ENCODE results near the gene ANXA6. TPM values are rescaled to one million over a fixed set of nuclear protein-coding genes. Genes with fewer than 3 reads are reported as not detected.
A peak's percentile ranks its signal among the peaks of the same experiment; 100 is the strongest.

ANXA6 gene
- total RNA-seq, 1 donor: 353 TPM

- Histone ChIP-seq H3K4me3 (ENCODE audit: insufficient read depth, low read length) (peak overlapping the region; percentile 10), H3K9me3 (ENCODE audit: low read depth, low read length) (no peaks in the 10 kb centered on the region), H3K4me1 (ENCODE audit: insufficient read depth, low read length) (peaks cover 43% of the 10 kb centered on the region), H3K36me3 (ENCODE audit: insufficient read depth, low read length) (no peaks in the 10 kb centered on the region), H3K79me2 (ENCODE audit: insufficient read depth, low read length) (no peaks in the 10 kb centered on the region), H3K4me2 (ENCODE audit: insufficient read depth, low read length) (peak overlapping the region; percentile 79), H3K27me3 (ENCODE audit: insufficient read depth, low read length) (no peaks in the 10 kb centered on the region), H2AFZ (ENCODE audit: low read length) (no peak overlapping the region), H3K27ac (ENCODE audit: low read depth, low read length) (peak overlapping the region; percentile 87), H4K20me1 (ENCODE audit: insufficient read depth, low read length) (no peaks in the 10 kb centered on the region)
- DNase-seq (ENCODE audit: insufficient read length, low spot score, missing footprints): no peak
- TF ChIP-seq CTCF (IDR thresholded peaks at IDR 0.05; ENCODE audit: extremely low read depth, low read depth, low read length): no peak
Measured at GRCh38 chr5:151094030-151094851, 63.3 kb downstream of the ANXA6 start.

DNA sequence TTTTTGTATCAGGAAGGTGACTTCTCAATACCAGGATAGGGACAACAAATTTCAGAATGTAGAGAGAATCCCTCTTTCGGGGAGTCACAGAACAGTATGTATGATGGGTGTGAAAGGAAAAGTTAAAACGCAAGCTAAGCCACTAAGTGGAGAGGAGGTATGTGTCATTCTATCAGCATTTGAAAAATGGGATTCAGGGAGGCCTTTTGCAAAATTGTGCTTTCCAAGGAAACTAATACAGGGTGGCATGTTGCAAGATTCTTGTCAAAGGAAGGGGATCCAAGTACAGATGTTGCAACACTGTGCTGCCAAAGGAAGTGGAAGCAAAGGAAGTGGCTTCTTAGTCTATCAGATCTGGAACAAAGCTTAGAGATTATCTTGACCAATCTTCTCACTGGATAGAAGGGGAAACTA lies 64.1 kb downstream of the ANXA6 start:
- no peak for TF ChIP-seq CTCF (IDR thresholded peaks at IDR 0.05; ENCODE audit: extremely low read depth, low read depth, low read length)
- peak overlapping the region; percentile 87 for H3K27ac ChIP-seq (ENCODE audit: low read depth, low read length)
- no peaks in the 10 kb centered on the region for H3K36me3 ChIP-seq (ENCODE audit: insufficient read depth, low read length)
- peak overlapping the region; percentile 79 for H3K4me2 ChIP-seq (ENCODE audit: insufficient read depth, low read length)
- no peaks in the 10 kb centered on the region for H3K9me3 ChIP-seq (ENCODE audit: low read depth, low read length)
- peak; percentile 83 for DNase-seq (ENCODE audit: insufficient read length, low spot score, missing footprints)
- H3K79me2 ChIP-seq (ENCODE audit: insufficient read depth, low read length): no peaks in the 10 kb centered on the region
- no peaks in the 10 kb centered on the region for H4K20me1 ChIP-seq (ENCODE audit: insufficient read depth, low read length)
- H2AFZ ChIP-seq (ENCODE audit: low read length): no peak overlapping the region
- peak overlapping the region; percentile 50 for H3K4me3 ChIP-seq (ENCODE audit: insufficient read depth, low read length)
- H3K27me3 ChIP-seq (ENCODE audit: insufficient read depth, low read length): no peaks in the 10 kb centered on the region
- H3K4me1 ChIP-seq (ENCODE audit: insufficient read depth, low read length): peaks cover 43% of the 10 kb centered on the region

GRCh38 chr5:151092762-151093161 lies 64.8 kb downstream of the ANXA6 start:
- DNase-seq (ENCODE audit: insufficient read length, low spot score, missing footprints): peak; percentile 79
- no peaks in the 10 kb centered on the region for H4K20me1 ChIP-seq (ENCODE audit: insufficient read depth, low read length)
- no peaks in the 10 kb centered on the region for H3K27me3 ChIP-seq (ENCODE audit: insufficient read depth, low read length)
- peak overlapping the region; percentile 79 for H3K4me2 ChIP-seq (ENCODE audit: insufficient read depth, low read length)
- no peaks in the 10 kb centered on the region for H3K36me3 ChIP-seq (ENCODE audit: insufficient read depth, low read length)
- H3K27ac ChIP-seq (ENCODE audit: low read depth, low read length): peak overlapping the region; percentile 87
- no peak for TF ChIP-seq CTCF (IDR thresholded peaks at IDR 0.05; ENCODE audit: extremely low read depth, low read depth, low read length)
- H3K4me1 ChIP-seq (ENCODE audit: insufficient read depth, low read length): peaks cover 43% of the 10 kb centered on the region
- no peak overlapping the region for H2AFZ ChIP-seq (ENCODE audit: low read length)
- no peaks in the 10 kb centered on the region for H3K79me2 ChIP-seq (ENCODE audit: insufficient read depth, low read length)
- H3K9me3 ChIP-seq (ENCODE audit: low read depth, low read length): no peaks in the 10 kb centered on the region
- H3K4me3 ChIP-seq (ENCODE audit: insufficient read depth, low read length): peak overlapping the region; percentile 50

- no peaks in the 10 kb centered on the region for H3K9me3 ChIP-seq (ENCODE audit: low read depth, low read length)
- no peaks in the 10 kb centered on the region for H3K79me2 ChIP-seq (ENCODE audit: insufficient read depth, low read length)
- no peak for DNase-seq (ENCODE audit: insufficient read length, low spot score, missing footprints)
- H3K27me3 ChIP-seq (ENCODE audit: insufficient read depth, low read length): no peaks in the 10 kb centered on the region
- no peaks in the 10 kb centered on the region for H4K20me1 ChIP-seq (ENCODE audit: insufficient read depth, low read length)
- no peak overlapping the region for H2AFZ ChIP-seq (ENCODE audit: low read length)
- no peak overlapping the region for H3K4me2 ChIP-seq (ENCODE audit: insufficient read depth, low read length)
- no peak overlapping the region for H3K27ac ChIP-seq (ENCODE audit: low read depth, low read length)
- H3K4me1 ChIP-seq (ENCODE audit: insufficient read depth, low read length): peaks cover 34% of the 10 kb centered on the region
- no peak overlapping the region for H3K4me3 ChIP-seq (ENCODE audit: insufficient read depth, low read length)
- TF ChIP-seq CTCF (IDR thresholded peaks at IDR 0.05; ENCODE audit: extremely low read depth, low read depth, low read length): no peak
- no peaks in the 10 kb centered on the region for H3K36me3 ChIP-seq (ENCODE audit: insufficient read depth, low read length)
Measured at GRCh38 chr5:151089726-151090125, 67.9 kb downstream of the ANXA6 start.
